Retinal pigment epithelial cell (primary cell): ENCODE measurements around the gene CDKN2B-AS1.

Experiments
- DNase-seq: peaks from one replicate; pipeline ENCODE4 v3.0.0-alpha.2; 2010; ENCODE audit warnings: low read depth
- H3K4me3 ChIP-seq: 2 replicates; pipeline ENCODE4 v1.5.1; 2011; ENCODE audit warnings: mild to moderate bottlenecking, low read length, control low read depth, moderate library complexity
- TF ChIP-seq, protein P1 (sequence below): conservative IDR thresholded peaks from 2 replicates; pipeline ENCODE4 v1.5.1; 2011; ENCODE audit warnings: low read depth, low read length, control low read depth, inconsistent platforms

Gene CDKN2B-AS1

DNA sequence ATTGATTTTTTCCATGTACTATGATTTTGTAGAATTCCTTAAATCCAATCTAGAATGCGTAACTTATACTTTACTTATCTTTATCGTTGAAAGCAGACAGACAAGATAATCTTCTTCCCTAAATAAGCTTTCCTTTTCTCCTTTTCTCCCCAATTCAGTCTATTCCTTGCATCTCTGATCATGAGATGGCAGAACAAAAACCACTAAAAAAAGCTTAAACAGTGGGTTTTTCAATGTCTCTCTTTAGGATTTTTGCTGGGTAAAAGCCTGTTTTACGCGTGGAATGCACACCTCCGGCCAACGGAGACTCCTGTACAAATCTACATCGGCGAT, 13.8 kb downstream of the CDKN2B-AS1 start:
- no peak for DNase-seq
- peak overlapping the region; percentile 74 for H3K4me3 ChIP-seq
- TF ChIP-seq, protein P1, sequence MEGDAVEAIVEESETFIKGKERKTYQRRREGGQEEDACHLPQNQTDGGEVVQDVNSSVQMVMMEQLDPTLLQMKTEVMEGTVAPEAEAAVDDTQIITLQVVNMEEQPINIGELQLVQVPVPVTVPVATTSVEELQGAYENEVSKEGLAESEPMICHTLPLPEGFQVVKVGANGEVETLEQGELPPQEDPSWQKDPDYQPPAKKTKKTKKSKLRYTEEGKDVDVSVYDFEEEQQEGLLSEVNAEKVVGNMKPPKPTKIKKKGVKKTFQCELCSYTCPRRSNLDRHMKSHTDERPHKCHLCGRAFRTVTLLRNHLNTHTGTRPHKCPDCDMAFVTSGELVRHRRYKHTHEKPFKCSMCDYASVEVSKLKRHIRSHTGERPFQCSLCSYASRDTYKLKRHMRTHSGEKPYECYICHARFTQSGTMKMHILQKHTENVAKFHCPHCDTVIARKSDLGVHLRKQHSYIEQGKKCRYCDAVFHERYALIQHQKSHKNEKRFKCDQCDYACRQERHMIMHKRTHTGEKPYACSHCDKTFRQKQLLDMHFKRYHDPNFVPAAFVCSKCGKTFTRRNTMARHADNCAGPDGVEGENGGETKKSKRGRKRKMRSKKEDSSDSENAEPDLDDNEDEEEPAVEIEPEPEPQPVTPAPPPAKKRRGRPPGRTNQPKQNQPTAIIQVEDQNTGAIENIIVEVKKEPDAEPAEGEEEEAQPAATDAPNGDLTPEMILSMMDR: no peak

DNA sequence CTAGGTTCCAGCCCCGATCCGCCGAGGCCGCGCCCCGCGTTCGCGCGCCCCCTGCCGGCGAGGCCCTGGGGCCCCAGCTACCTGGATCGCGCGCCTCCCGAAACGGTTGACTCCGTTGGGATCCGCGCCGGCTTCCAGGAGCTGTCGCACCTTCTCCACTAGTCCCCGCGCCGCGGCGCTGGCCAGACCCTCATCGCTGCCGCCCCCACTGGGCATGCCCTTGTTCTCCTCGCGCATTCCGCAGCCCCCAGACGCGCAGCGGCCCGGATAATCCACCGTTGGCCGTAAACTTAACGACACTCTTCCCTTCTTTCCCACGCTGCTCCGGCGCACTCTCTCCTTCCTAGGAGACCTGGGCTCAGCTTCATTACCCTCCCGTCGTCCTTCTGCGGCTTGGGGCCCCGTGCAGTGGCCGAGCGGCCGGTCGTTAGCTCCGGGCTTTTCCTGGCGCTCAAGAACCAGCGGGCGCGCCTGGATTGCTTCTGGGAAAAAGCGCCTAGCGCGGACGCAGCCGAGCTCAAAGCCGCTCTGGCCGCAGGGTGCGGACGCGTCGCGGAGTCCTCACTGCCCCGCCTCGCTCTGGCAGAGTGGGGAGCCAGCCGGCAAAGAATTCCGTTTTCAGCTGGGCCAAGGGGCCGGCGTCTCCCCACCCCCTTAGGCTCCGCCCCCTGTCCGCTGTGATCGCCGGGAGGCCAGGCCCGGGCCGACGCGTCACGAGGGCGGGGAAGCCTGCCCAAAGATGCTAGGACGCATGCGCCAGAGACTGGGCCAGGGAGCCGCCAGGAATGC, 14.3 kb downstream of the CDKN2B-AS1 start, which contains the start of gene CDKN2B:
CDKN2B (minus strand) TSS at position 589 of the 789 bp plus-strand sequence; CDS start at position 237, 352 bp downstream.
- peak within 1 kb of the TSS; percentile 74 for H3K4me3 ChIP-seq
- DNase-seq: peak; percentile 85
- TF ChIP-seq, protein P1: peak; percentile 75

DNA sequence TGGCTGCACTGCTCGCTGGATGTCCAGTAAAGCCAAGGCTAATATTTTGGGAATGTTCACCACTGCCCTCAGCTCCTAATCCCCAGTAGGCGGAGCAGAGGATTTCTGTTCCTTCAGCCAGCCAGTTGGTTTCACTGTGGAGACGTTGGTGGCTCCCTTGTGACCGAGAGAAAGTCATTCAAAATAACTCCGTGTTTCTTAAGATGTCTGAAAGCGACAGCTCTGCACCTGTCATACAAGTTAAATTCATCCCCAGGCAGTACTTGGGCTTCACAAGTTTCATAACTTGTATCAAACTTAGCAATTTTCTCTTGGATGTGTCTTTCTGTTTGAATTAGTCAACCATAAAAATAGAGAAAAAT, 14.9 kb downstream of the CDKN2B-AS1 start:
- no peak for DNase-seq
- TF ChIP-seq, protein P1: peak; percentile 42
- H3K4me3 ChIP-seq: peak overlapping the region; percentile 74

DNA sequence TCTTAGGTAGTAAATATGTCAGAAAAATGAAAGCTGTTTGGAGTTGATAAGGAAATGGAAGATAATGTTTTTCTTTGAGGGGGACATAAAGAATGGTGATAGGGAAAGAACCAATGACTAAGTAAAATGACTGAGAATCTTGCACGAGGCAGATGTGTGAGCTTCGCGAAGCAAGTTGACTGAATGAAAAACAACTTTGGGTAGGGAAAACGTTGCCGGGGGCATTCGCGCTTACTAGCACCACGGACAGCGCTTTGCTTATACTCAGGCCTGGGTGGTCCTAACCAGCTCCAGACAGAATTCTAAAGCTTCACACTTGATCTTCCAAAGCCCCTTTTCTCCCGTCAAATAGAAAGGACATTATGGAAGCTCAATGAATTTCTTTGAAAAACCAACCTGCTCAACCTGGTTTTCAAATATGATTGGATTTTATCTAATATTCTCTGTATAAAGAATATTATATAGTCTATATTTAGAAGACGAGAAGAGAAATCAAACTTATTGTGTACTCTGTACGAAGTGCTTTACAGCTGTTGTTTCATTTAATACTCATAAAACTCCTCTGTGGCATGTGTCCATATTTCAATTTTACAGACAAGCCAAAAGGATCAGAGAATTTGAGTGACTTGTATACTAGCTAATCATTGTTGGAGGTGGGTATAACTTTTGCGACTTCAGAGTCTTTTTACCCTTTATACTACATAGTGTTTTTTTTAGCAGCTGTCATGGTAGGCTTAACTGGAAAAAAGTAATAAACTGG, 16.5 kb downstream of the CDKN2B-AS1 start:
- H3K4me3 ChIP-seq: no peak overlapping the region
- TF ChIP-seq, protein P1: no peak
- no peak for DNase-seq

DNA sequence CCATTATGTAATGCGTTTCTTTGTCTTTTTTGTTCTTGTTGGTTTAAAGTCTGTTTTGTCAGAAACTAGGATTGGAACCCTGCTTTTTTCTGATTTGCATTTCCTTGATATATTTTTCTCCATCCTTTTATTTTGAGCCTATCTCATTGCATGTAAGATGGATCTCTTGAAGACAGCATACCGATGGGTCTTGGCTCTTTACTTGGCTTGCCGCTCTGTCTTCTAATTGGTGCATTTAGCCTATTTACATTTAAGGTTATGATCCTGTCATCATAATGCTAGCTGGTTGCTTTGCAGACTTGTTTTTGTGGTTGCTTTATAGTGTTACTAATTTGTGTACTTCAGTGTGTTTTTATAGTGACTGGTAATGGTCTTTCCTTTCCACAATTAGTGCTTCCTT, 27.8 kb downstream of the CDKN2B-AS1 start:
- TF ChIP-seq, protein P1: no peak
- DNase-seq: no peak

DNA sequence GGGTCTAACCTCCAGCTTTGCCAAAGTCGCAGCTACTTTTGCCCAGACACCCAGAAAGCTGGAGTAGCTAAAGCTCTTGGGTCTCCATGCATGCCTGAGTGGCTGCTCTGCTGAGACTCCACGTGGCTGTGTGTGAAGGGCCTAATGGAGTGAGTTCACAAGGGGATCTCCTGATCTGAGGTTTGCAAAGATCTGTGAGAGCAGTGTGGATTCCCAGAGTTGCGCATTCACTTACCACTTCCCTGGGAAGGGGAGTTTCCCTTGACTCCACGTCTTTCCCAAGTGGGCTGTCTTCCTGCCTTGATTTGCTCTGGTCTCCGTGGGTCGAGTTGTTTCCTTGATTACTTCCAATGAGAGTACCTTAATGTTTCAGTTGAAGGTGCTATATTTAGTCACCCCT, 32.1 kb downstream of the CDKN2B-AS1 start:
- TF ChIP-seq, protein P1: no peak
- no peak for DNase-seq

More for the DNA sequence above, 27.8 kb downstream of the CDKN2B-AS1 start:
- no peak overlapping the region for H3K4me3 ChIP-seq

More for the DNA sequence above, 32.1 kb downstream of the CDKN2B-AS1 start:
- no peak overlapping the region for H3K4me3 ChIP-seq
